Esophagus squamous epithelium (tissue), 5 donors: ENCODE data around the gene MICALL2. TPM values are rescaled to one million over a fixed set of nuclear protein-coding genes. Genes with fewer than 3 reads are reported as not detected.

Experiments
- DNase-seq: peaks from one replicate; lab custom pipeline; 2025; lab: John Stamatoyannopoulos, UW
- H3K27ac ChIP-seq, 4 donors: fragments of 200-600 bp; sonication (generic); one replicate each; pipeline ENCODE4 v1.5.1; 2016 to 2019; ENCODE audit warnings: mild to moderate bottlenecking in 1 of 4
- H3K27me3 ChIP-seq, 4 donors: fragments of 200-600 bp; sonication (generic); 1 replicate in 3 of 4; 2 replicates in 1 of 4; pipeline versions ENCODE4 v1.5.1 to v1.6.0; 2017 to 2021; ENCODE audit warnings: antibody characterized with exemption in 1 of 4
- H3K36me3 ChIP-seq, 3 donors: fragments of 200-600 bp; sonication (generic); one replicate each; pipeline ENCODE4 v1.5.1; 2016 to 2019
- H3K4me1 ChIP-seq, 3 donors: fragments of 200-600 bp; sonication (generic); one replicate each; pipeline ENCODE4 v1.5.1; 2017 to 2019
- H3K4me3 ChIP-seq, 4 donors: fragments of 200-600 bp; sonication (generic); 1 replicate in 3 of 4; 2 replicates in 1 of 4; pipeline ENCODE4 v1.5.1; 2016 to 2019; ENCODE audit warnings: mild to moderate bottlenecking in 2 of 4, moderate library complexity in 1 of 4
- H3K9me3 ChIP-seq, 3 donors: fragments of 200-600 bp; sonication (generic); one replicate each; pipeline ENCODE4 v1.5.1; 2016 to 2019
- CTCF ChIP-seq, 6 experiments: fragments of 450-650 bp in 4 of 6; fragments of 200-600 bp in 2 of 6; sonication (generic) in 2 of 6; IDR thresholded peaks; one replicate each; pipeline ENCODE4 v1.5.1; 2016 to 2019; ENCODE audit warnings: antibody characterized with exemption in 6 of 6, mild to moderate bottlenecking in 4 of 6, moderate library complexity in 4 of 6
- POLR2A ChIP-seq, 4 donors: fragments of 450-650 bp; IDR thresholded peaks; one replicate each; pipeline ENCODE4 v1.6.1; 2017; ENCODE audit warnings: antibody characterized with exemption in 4 of 4, mild to moderate bottlenecking in 4 of 4, moderate library complexity in 3 of 4
- WGBS, 2 donors: methylation state at CpG; one replicate each; pipeline ENCODE4 v1.1.5; 2018; 5-methylcytosine and 5-hydroxymethylcytosine counted together
- intact Hi-C: fragments of 100-400 bp; cut with DNase I; formaldehyde crosslinking; loops from one replicate; pipeline ENCODE4 v1.15.0; 2022
- total RNA-seq, 4 donors: library from RNA; depleted of rRNA; stranded (reverse); fragments of >200 nt; gene quantifications; one replicate each; pipeline ENCODE4 v1.1.0, GENCODE V29; 2016
- donor health status: DM: yes; HTN: yes; CAD: no.

MICALL2 gene
- total RNA-seq, 4 donors from 2014 or later, result 14.1 to 17.5 (median 16.5) TPM

GRCh38 chr7:1470901-1471300, 11.6 kb upstream of the MICALL2 start:
- Histone ChIP-seq H3K4me3 (no peak overlapping the region), H3K36me3 (peaks cover 27 to 69% (median 42%) of the 10 kb centered on the region in 3 donors), H3K27me3 (no peaks in the 10 kb centered on the region), H3K27ac (no peak overlapping the region), H3K4me1 (peaks cover 23 to 34% (median 25%) of the 10 kb centered on the region in 3 donors), H3K9me3 (no peaks in the 10 kb centered on the region)
- 100% methylated on average over 3 of the region's 21 CpGs; no CpG with 5 or more reads in 1 of the 2 donors for WGBS, 2 donors
- intact Hi-C loops, result loop anchor here (5.0 to 10.0 kb wide), 2 partner anchors 39 to 246 kb away; no protein-coding TSS in a partner anchor
- TF ChIP-seq POLR2A (IDR thresholded peaks at IDR 0.05), result no peak
- no peak for TF ChIP-seq CTCF (IDR thresholded peaks at IDR 0.05)
- no peak for DNase-seq

- DNase-seq, result no peak
- H3K36me3 ChIP-seq, result peaks cover 25 to 51% (median 42%) of the 10 kb centered on the region in 3 donors
- H3K4me3 ChIP-seq, result no peak overlapping the region
- no peaks in the 10 kb centered on the region for H3K9me3 ChIP-seq
- no peaks in the 10 kb centered on the region for H3K27me3 ChIP-seq
- peaks cover 12 to 28% (median 21%) of the 10 kb centered on the region in 3 donors for H3K4me1 ChIP-seq
- H3K27ac ChIP-seq, result no peak overlapping the region
- 63% methylated on average over 11 of the region's 24 CpGs; no CpG with 5 or more reads in 1 of the 2 donors for WGBS, 2 donors
- TF ChIP-seq CTCF (IDR thresholded peaks at IDR 0.05), result no peak
- TF ChIP-seq POLR2A (IDR thresholded peaks at IDR 0.05), result no peak
- intact Hi-C loops, result no loop called here
Observed at GRCh38 chr7:1468643-1469298, 9.5 kb upstream of the MICALL2 start.

GRCh38 chr7:1468203-1468602, 8.9 kb upstream of the MICALL2 start:
- Histone ChIP-seq H3K4me3 (no peak overlapping the region), H3K27me3 (no peaks in the 10 kb centered on the region), H3K9me3 (no peaks in the 10 kb centered on the region), H3K4me1 (peaks cover 10 to 31% (median 25%) of the 10 kb centered on the region in 3 donors), H3K36me3 (peaks cover 20 to 45% (median 37%) of the 10 kb centered on the region in 3 donors), H3K27ac (no peak overlapping the region)
- WGBS, 2 donors, result 82% methylated on average over 4 of the region's 13 CpGs; no CpG with 5 or more reads in 1 of the 2 donors
- DNase-seq, result no peak
- intact Hi-C loops, result no loop called here
- no peak for TF ChIP-seq CTCF (IDR thresholded peaks at IDR 0.05)
- no peak for TF ChIP-seq POLR2A (IDR thresholded peaks at IDR 0.05)

- H3K27me3 ChIP-seq, result no peaks in the 10 kb centered on the region
- no peak for TF ChIP-seq CTCF (IDR thresholded peaks at IDR 0.05)
- no peak for TF ChIP-seq POLR2A (IDR thresholded peaks at IDR 0.05)
- WGBS, 2 donors, result 27% methylated on average over 4 of the region's 17 CpGs; no CpG with 5 or more reads in 1 of the 2 donors
- no peaks in the 10 kb centered on the region for H3K9me3 ChIP-seq
- peaks cover 10 to 30% (median 22%) of the 10 kb centered on the region in 3 donors for H3K36me3 ChIP-seq
- peak overlapping the region in 1 of 4 donors; percentile 28 for H3K4me3 ChIP-seq
- intact Hi-C loops, result no loop called here
- H3K27ac ChIP-seq, result peak overlapping the region; percentile 45 to 80 (median 68)
- no peak for DNase-seq
- H3K4me1 ChIP-seq, result peaks cover 10 to 46% (median 33%) of the 10 kb centered on the region in 3 donors
Observed at GRCh38 chr7:1466524-1467271, 7.4 kb upstream of the MICALL2 start.

GRCh38 chr7:1464694-1465093, 5.4 kb upstream of the MICALL2 start:
- 65 to 76% methylated on average over 7 to 12 of the region's 12 CpGs for WGBS, 2 donors
- peaks cover 25 to 66% (median 53%) of the 10 kb centered on the region in 3 donors for H3K4me1 ChIP-seq

More at GRCh38 chr7:1464694-1465093, 5.4 kb upstream of the MICALL2 start:
- TF ChIP-seq POLR2A (IDR thresholded peaks at IDR 0.05) (no peak), CTCF (IDR thresholded peaks at IDR 0.05) (no peak)
- H3K27ac ChIP-seq, result no peak overlapping the region
- intact Hi-C loops, result no loop called here
- no peak overlapping the region for H3K4me3 ChIP-seq
- no peaks in the 10 kb centered on the region for H3K27me3 ChIP-seq
- no peak for DNase-seq
- peaks cover 0 to 10% (median 2%) of the 10 kb centered on the region in 3 donors for H3K36me3 ChIP-seq
- H3K9me3 ChIP-seq, result no peaks in the 10 kb centered on the region
